Measurements from ENCODE around the gene DBT. TPM values are rescaled to one million over a fixed set of nuclear protein-coding genes. Genes with fewer than 3 reads are reported as not detected.

The DBT gene
- total and polyA plus RNA-seq, 2 donors (not counting 1 experiment from before 2014, with no cell fraction given), result 2.6 to 15.1 TPM

DNA sequence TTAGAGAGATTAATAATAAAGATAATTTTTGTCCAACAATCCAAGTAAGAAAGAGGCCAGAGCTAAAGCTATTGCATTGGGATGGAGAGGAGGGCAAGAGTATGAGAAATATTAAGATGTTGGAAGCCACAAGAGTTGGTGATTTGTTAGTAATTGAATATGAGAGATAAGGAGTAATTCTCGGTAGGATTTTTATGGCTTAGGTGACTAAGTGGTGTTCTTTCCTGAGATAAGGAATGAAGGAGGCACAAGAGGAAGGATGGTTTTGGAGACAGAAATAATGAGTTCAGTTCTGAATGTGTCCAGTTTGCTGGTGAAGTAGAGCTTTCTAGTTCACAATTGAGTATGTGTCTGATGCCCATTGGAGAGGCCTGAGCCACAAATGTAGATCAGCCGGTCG lies 107.3 kb downstream of the DBT start:
- POLR2A ChIA-PET, result no interaction called here
- Histone ChIP-seq H3K79me2 (ENCODE audit: control insufficient read depth, insufficient read depth, low read length) (no peaks in the 10 kb centered on the region), H3K27ac (ENCODE audit: low read length in 2 of 2) (no peak overlapping the region), H3K4me2 (replicated peaks; ENCODE audit: low read depth, low read length, poor library complexity, severe bottlenecking) (no peak overlapping the region), H3K4me3 (ENCODE audit: control extremely low read depth in 1 of 5, extremely low read depth in 1 of 5, insufficient read depth in 1 of 5, low read depth in 2 of 5, low read length in 4 of 5) (no peak overlapping the region), H3K27me3 (replicated peaks in 1 of 4; ENCODE audit: control extremely low read depth in 1 of 4, control insufficient read depth in 3 of 4, insufficient read depth in 4 of 4, low read length in 3 of 4) (no peaks in the 10 kb centered on the region), H3K36me3 (replicated peaks in 1 of 2; ENCODE audit: control extremely low read depth in 1 of 2, control insufficient read depth in 1 of 2, extremely low read depth in 1 of 2, insufficient read depth in 2 of 2, low read length in 1 of 2) (peaks cover 18 to 85% of the 10 kb centered on the region in 2 experiments), H4K20me1 (ENCODE audit: control insufficient read depth, insufficient read depth, low read length, poor library complexity, severe bottlenecking) (no peaks in the 10 kb centered on the region), H3K4me1 (ENCODE audit: control insufficient read depth in 2 of 2, insufficient read depth in 2 of 2, low read length in 2 of 2) (no peaks in the 10 kb centered on the region), H3K9ac (ENCODE audit: low read length) (no peak overlapping the region), H2AFZ (ENCODE audit: insufficient read depth, low read depth, low read length, poor library complexity, severe bottlenecking) (no peak overlapping the region), H3K9me3 (ENCODE audit: control extremely low read depth in 1 of 3, control insufficient read depth in 2 of 3, insufficient read depth in 1 of 3, low read length in 2 of 3) (no peaks in the 10 kb centered on the region)
- Mint-ChIP-seq H3K27ac (no peak overlapping the region), H3K9me3 (ENCODE audit: insufficient read depth) (no peaks in the 10 kb centered on the region), H3K27me3 (no peaks in the 10 kb centered on the region), H3K4me1 (no peaks in the 10 kb centered on the region), H3K4me3 (no peak overlapping the region)
- DNase-seq, result no peak
- ATAC-seq (ENCODE audit: low read depth), result no peak
- intact Hi-C loops (cut with micrococcal nuclease), result no loop called here
- CTCF ChIA-PET, result no interaction called here
- TF ChIP-seq CTCF (IDR thresholded peaks at IDR 0.05) (no peak), EZH2 (IDR thresholded peaks at IDR 0.05; ENCODE audit: borderline replicate concordance, insufficient read depth, low read depth, low read length, poor library complexity, severe bottlenecking) (no peak)
- WGBS (ENCODE audit: insufficient coverage), result 100% methylated on average over 1 of the region's 3 CpGs

DNA sequence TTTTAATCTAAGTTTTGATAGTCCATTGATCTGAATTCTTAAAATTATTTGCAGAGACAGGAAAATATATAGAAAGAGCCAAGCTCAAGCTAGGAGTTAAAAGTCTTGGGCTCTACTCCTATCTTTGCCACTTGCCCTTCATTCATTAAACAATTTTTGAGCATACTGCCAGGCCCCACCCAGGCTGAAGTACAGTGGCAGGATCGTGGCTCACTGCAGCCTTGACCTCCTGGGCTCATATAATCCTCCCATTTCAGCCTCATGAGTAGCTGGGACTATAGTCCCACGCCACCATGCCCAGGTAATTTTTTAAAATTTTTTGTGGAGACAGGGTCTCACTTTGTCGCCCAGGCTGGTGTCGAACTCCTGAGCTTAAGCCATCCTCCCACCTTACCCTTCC lies 108.4 kb downstream of the DBT start:
- Mint-ChIP-seq H3K9me3 (ENCODE audit: insufficient read depth) (no peaks in the 10 kb centered on the region), H3K4me1 (no peaks in the 10 kb centered on the region), H3K27me3 (no peaks in the 10 kb centered on the region), H3K27ac (no peak overlapping the region), H3K4me3 (no peak overlapping the region)
- no peak overlapping the region for H3K27ac ChIP-seq (ENCODE audit: low read length in 2 of 2)
- no peaks in the 10 kb centered on the region for H4K20me1 ChIP-seq (ENCODE audit: control insufficient read depth, insufficient read depth, low read length, poor library complexity, severe bottlenecking)
- H3K4me3 ChIP-seq (ENCODE audit: control extremely low read depth in 1 of 5, extremely low read depth in 1 of 5, insufficient read depth in 1 of 5, low read depth in 2 of 5, low read length in 4 of 5), result no peak overlapping the region
- ATAC-seq (ENCODE audit: low read depth), result no peak
- CTCF ChIA-PET, result no interaction called here
- no peak overlapping the region for H2AFZ ChIP-seq (ENCODE audit: insufficient read depth, low read depth, low read length, poor library complexity, severe bottlenecking)
- intact Hi-C loops (cut with micrococcal nuclease), result no loop called here
- no peaks in the 10 kb centered on the region for H3K4me1 ChIP-seq (ENCODE audit: control insufficient read depth in 2 of 2, insufficient read depth in 2 of 2, low read length in 2 of 2)
- H3K79me2 ChIP-seq (ENCODE audit: control insufficient read depth, insufficient read depth, low read length), result no peaks in the 10 kb centered on the region
- no peak overlapping the region for H3K4me2 ChIP-seq (replicated peaks; ENCODE audit: low read depth, low read length, poor library complexity, severe bottlenecking)
- no peaks in the 10 kb centered on the region for H3K9me3 ChIP-seq (ENCODE audit: control extremely low read depth in 1 of 3, control insufficient read depth in 2 of 3, insufficient read depth in 1 of 3, low read length in 2 of 3)
- H3K36me3 ChIP-seq (replicated peaks in 1 of 2; ENCODE audit: control extremely low read depth in 1 of 2, control insufficient read depth in 1 of 2, extremely low read depth in 1 of 2, insufficient read depth in 2 of 2, low read length in 1 of 2), result peaks cover 18 to 87% of the 10 kb centered on the region in 2 experiments
- TF ChIP-seq EZH2 (IDR thresholded peaks at IDR 0.05; ENCODE audit: borderline replicate concordance, insufficient read depth, low read depth, low read length, poor library complexity, severe bottlenecking) (no peak), CTCF (IDR thresholded peaks at IDR 0.05) (no peak)
- POLR2A ChIA-PET, result no interaction called here
- 83% methylated on average over 1 of the region's 4 CpGs for WGBS (ENCODE audit: insufficient coverage)
- DNase-seq, result no peak
- H3K27me3 ChIP-seq (replicated peaks in 1 of 4; ENCODE audit: control extremely low read depth in 1 of 4, control insufficient read depth in 3 of 4, insufficient read depth in 4 of 4, low read length in 3 of 4), result no peaks in the 10 kb centered on the region
- H3K9ac ChIP-seq (ENCODE audit: low read length), result no peak overlapping the region

Measured in B cell (primary cell).